Stimulated activated CD8-positive, alpha-beta memory T cell treated with anti-CD3 and anti-CD28 coated beads, Interleukin-12 subunit alpha, Interleukin-12 subunit beta, amount 100 ng/mL, for 1 hour (primary cell): ENCODE results near the gene ELOVL7.
"Not testable (repeated sequence)": the region's sequence is repeated elsewhere in the genome, so short reads cannot be mapped to it uniquely, and the experiment has no call there.

Experiments
- DNase-seq: peaks from one replicate; pipeline ENCODE4 v3.0.0-alpha.2; 2020; ENCODE audit warnings: low read depth

The ELOVL7 gene

GRCh38 chr5:60715201-60715928 lies 128.7 kb downstream of the ELOVL7 start:
- DNase-seq, result not testable (repeated sequence)

GRCh38 chr5:60712950-60713349 lies 131.1 kb downstream of the ELOVL7 start:
- DNase-seq, result no peak

- DNase-seq, result not testable (repeated sequence)
Measured at GRCh38 chr5:60711892-60712291, 132.2 kb downstream of the ELOVL7 start.

- no peak for DNase-seq
Measured at GRCh38 chr5:60710362-60710761, 133.7 kb downstream of the ELOVL7 start.

DNA sequence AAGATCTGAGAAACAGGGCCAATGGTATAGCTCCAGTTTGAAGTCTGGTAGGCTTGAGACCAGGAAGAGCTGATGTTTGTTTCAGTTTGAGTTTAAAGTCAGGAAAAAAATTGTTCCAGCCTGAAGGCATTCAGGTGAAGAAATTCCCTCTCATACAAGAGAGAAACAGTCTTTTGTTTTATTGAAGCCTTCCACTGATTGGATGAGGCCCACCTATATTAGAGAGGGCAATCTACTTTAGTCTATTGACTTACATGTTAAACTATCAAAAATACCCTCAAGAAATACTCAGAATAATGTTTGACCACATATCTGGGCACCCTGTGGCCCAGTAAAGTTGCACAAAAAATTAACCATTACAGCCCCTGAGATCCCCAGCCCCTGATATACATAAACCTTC lies 138.9 kb downstream of the ELOVL7 start:
- no peak for DNase-seq

GRCh38 chr5:60703944-60704343 lies 140.1 kb downstream of the ELOVL7 start:
- no peak for DNase-seq
